Caki2 (cell line): Measurements from ENCODE around the gene CALD1. TPM values are rescaled to one million over a fixed set of nuclear protein-coding genes. Genes with fewer than 3 reads are reported as not detected.

Experiments
- DNase-seq: peaks from one replicate; pipeline ENCODE4 v3.0.0-alpha.2; 2015; ENCODE audit warnings: low read depth
- in situ Hi-C: cut with HindIII; loops from 2 replicates; pipeline ENCODE4 v1.10.0; 2016; ENCODE audit warnings: low sequenced_read_pairs, low pct_unique_long_range_greater_than_20kb, mixed read lengths
- total RNA-seq: library from RNA; depleted of rRNA; stranded (reverse); fragments of >200 nt; shearing (Covaris generic); gene quantifications from 2 replicates; pipeline ENCODE4 v1.2.3, GENCODE V29; 2014; ENCODE audit warnings: low replicate concordance

CALD1 gene
- total RNA-seq, 1 experiment from 2014 or later: 11.1 TPM

DNA sequence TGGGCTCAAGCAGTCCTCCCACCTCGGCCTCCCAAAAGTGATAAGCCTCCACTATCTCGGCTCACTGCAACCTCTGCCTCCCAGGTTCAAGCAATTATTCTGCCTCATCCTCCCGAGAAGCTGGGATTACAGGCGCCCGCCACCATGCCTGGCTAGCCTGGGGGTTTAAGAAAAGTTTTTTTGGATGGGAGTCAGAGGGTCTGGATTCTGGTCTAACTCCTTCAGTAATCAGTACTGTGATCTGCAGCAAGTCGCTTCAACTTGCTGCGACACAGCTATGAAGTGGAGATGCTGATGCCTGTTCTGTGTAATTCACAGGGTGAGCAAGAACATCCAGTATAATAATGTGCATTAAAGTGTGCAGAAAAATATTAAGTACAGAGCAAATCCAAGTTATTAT is 118.5 kb downstream of the CALD1 start:
- in situ Hi-C loops: no loop called here
- no peak for DNase-seq

DNA sequence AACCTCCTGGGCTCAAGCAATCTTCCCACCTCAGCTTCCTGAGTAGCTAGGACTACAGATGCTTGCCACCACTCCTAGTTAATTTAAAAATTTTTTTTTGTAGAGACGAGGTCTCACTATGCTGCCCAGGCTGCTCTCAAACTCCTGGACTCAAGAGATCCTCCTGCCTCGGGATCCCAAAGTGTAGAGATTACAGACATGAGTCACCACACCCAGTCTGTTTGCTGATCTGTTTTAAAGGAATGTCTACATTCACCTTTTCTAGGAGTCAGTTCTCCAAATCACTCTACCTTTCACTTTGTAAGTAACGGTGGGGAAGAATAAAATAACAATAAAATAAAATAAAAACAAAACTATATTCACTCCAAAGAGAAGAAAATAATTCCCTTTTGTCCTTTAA is 120.3 kb downstream of the CALD1 start:
- in situ Hi-C loops: no loop called here
- no peak for DNase-seq

DNA sequence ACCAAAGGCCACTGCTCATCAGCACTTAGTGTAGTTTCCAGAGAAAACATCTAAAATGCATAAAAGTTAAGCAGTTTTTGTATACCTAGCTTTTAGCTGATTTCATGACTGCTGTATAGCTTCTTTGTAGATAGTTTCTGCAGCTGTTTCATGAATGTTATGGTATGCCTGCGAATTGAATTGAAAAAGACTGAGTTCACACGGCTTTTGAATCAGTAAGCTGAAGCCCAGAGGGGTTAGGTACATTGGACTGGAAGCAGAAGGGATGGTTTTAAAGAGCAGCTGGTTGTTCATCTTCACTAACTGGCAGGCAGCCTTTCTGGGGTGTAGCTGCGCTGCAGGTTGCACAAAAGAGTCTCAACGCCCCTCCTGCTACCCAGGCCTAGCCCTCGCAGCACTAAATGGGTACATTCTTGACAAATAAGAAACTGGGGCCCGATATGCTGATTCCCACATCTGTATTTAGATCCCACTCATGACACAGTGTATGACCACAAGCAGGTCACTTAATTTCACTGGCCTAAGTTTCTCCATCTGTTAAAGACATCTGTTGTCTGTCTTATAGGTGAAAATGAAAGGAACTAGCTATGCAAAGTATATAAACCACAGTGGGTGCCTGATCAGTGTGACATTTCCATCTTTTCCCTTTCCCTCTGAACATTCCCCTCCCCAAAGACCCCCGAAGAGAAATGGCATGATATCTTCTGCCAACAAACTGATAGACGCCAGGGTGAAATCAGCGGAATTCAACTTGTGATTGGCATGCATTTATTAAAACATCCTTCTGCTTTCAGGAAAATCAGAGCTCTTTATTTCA is 120.9 kb downstream of the CALD1 start:
- in situ Hi-C loops: no loop called here
- DNase-seq: no peak

DNA sequence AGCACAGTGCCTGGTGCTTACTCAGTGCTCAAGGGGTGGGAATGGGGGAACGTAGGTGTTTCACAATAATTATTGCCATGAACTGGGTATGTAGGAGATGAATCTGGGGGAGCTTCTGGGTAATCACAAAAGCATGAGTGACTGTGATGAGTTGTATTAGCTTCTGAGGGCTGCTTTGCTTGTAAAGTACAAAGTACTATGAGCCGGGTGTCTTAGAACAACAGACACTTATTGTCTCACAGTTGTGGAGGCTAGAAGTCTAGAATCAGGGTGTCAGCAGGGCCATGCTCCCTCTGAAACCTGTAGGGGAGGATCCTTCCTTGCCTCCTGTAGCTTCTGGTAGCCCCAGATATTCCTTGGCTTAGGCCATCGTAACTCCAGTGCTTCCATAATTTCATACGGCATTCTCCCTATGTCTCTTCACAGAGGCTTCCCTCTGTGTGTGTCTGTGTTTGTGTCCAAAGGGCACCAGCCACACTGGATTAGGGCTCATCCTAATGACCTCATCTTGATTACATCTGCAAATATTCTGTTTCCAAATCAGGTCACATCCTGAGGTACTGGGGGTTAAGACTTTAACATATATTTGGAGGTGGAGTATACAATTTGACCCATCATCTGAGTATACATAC is 122.1 kb downstream of the CALD1 start:
- no peak for DNase-seq
- in situ Hi-C loops: no loop called here

- in situ Hi-C loops: no loop called here
- no peak for DNase-seq
Observed at GRCh38 chr7:134902058-134902457, 122.6 kb downstream of the CALD1 start.

DNA sequence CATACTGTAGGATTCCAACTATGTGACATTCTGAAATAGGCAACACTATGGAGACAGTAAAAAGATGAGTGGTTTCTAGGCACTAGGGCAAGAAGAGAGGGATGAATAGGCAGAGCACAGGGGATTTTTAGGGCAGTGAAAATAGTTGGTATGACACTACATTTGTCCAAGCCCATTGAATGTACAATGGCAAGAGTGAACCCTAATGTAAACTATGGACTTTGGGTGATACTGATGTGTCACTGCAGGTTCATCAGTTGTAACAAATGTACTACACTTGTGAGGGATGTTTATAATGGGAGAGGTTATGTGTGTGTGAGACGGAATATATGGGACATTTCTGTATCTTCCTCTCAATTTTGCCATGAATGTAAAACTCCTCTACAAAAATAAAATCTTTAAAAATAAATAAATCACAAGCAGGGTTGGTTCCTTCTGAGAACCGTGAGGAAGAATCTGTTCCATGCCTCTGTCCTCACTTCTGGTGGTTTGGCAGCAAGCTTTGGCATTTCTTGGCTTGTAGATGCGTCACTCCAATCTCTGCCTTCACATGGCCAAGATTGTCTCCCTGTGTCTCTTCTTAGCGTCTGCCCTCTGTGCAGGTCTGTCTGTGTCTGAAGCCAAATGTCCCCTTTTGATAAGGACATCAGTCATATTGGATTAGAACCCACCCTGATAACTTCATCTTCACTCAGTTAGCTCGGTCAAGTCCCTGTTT is 123.8 kb downstream of the CALD1 start:
- DNase-seq: no peak
- in situ Hi-C loops: no loop called here

- in situ Hi-C loops: no loop called here
- no peak for DNase-seq
Observed at GRCh38 chr7:134905375-134905774, 125.9 kb downstream of the CALD1 start.

GRCh38 chr7:134907000-134907399 is 127.6 kb downstream of the CALD1 start:
- in situ Hi-C loops: no loop called here
- no peak for DNase-seq

DNA sequence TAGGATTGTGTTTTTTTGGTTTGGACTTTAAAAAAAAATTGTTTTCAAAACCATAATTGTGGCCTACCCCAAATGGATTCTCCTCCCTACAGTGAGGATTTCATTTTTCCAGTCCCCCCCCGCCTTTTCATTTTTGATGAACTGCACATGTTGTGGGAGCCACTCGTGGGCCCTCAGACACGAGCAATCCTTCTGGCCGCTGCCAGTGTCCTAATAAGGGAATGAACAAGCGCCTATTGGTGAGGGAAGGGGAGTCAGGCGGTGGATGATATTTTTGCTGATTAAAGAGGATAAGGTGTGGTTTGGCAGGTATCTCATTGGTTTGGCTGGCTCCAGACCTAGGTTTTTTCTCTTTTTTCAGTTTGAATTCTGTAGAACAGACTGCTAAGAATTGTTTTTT is 128.2 kb downstream of the CALD1 start:
- DNase-seq: no peak
- in situ Hi-C loops: no loop called here

DNA sequence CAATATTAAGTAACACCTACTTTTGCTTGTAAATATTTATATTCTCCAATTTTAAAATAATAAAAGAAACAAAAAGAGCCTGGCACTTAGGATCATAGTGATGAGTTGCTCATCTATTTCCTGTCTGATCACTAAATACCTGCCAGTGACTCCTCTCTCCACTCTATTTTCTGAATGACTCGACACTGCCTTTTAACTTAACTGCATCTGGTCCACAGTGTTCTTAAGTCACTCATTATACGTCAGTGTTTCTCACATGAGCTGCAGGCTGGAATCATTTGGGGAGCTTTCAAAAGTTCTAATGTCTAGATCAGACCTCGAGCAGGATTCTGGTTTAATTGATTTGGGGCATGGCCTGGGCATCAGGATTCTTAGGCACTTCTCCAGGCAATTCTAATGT is 128.9 kb downstream of the CALD1 start:
- DNase-seq: no peak
- in situ Hi-C loops: no loop called here

GRCh38 chr7:134910214-134910890 is 130.9 kb downstream of the CALD1 start:
- DNase-seq: no peak
- in situ Hi-C loops: no loop called here

- no peak for DNase-seq
- in situ Hi-C loops: no loop called here
Observed at GRCh38 chr7:134910968-134911367, 131.5 kb downstream of the CALD1 start.

GRCh38 chr7:134916171-134916883 is 136.9 kb downstream of the CALD1 start:
- in situ Hi-C loops: no loop called here
- DNase-seq: no peak

DNA sequence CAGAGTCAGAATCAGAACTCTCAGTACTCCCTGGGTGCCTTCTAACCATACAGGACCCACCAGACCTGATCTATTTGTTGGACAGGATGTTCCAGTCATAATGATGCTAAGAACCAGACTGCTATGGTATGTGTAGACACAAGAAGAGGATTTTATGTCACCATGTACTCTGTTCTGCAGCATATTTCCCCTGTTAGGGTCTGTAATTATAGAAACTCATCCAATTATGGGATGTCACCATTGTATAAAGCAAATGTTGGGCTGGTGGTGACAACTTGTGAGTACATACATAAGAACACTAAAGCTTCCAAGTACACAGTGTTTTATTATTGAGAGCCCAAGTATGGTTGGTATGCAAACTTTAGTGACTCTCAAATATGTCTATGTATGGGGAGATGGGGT is 139.8 kb downstream of the CALD1 start:
- in situ Hi-C loops: no loop called here
- DNase-seq: no peak

GRCh38 chr7:134920026-134920753 is 140.8 kb downstream of the CALD1 start:
- in situ Hi-C loops: no loop called here
- no peak for DNase-seq

DNA sequence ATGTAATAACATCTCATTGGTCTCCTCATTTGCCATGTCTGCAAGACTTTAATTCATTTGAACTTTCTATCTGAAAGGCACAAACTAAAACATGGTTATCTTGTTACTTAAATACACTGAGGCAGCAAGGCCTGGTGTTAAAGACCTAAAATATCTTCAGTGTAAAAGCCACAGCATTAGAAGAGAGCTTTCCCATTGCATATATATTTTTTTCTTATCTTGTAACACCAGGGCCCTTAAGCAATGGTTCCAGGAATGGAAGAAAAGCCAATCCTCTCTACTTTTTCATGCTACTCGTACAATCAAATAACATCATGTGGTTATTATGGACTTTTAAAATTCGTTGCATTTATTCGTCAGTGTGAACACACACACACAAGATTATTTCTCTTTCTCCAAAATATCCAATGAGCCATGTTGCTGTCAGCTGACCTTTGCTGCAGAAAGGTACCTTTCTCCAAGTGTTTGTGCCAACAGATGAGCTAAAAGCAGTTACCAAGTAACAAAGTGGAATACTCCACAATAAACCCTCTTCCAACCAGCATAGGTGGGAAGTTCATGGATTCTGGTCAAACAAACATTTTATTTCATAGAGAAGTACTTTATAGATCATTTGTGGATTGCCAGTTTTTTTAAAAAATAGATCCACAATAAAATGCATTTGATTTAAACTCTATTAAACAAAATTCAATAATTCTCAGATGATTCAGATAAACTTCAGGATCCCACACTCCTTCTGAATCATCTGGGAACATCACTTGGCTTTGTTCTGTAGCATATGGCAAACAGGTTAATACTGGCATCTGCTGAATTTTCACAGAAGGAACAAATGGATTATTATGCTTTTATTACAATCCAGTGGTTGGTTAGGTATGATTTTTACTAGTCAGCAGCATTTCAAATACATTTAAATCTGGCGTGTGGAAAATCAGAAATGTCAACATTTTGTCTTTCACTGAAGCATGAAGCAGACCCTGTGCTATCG is 143.6 kb downstream of the CALD1 start:
- in situ Hi-C loops: no loop called here

DNA sequence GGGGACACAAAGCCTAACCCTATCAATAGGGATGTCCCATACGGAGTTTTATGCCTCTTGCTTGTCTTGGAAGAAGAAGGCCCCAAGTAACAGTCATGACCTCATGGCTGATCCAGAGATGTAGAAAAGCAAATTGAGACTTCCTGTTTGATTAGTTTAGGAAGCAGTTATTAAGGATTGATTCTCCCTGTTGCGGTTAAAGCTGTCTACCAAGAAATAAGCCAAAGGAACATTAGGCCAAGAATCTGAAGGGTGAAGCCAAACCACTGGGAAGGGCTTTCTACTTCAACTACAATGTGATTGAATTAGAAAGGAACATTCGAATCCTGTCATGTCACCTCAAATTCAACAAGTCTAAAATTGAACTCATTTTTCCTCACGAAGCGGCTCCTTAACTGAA is 146.3 kb downstream of the CALD1 start:
- in situ Hi-C loops: no loop called here

More for the DNA sequence above, 143.6 kb downstream of the CALD1 start:
- no peak for DNase-seq

More for the DNA sequence above, 146.3 kb downstream of the CALD1 start:
- no peak for DNase-seq
